ENCODE results near the gene UGT1A8. TPM values are rescaled to one million over a fixed set of nuclear protein-coding genes. Genes with fewer than 3 reads are reported as not detected.
"Not testable (repeated sequence)": the region's sequence is repeated elsewhere in the genome, so short reads cannot be mapped to it uniquely, and the experiment has no call there.

Gene UGT1A8
- total RNA-seq, 1 donor from 2014 or later, result not detected

DNA sequence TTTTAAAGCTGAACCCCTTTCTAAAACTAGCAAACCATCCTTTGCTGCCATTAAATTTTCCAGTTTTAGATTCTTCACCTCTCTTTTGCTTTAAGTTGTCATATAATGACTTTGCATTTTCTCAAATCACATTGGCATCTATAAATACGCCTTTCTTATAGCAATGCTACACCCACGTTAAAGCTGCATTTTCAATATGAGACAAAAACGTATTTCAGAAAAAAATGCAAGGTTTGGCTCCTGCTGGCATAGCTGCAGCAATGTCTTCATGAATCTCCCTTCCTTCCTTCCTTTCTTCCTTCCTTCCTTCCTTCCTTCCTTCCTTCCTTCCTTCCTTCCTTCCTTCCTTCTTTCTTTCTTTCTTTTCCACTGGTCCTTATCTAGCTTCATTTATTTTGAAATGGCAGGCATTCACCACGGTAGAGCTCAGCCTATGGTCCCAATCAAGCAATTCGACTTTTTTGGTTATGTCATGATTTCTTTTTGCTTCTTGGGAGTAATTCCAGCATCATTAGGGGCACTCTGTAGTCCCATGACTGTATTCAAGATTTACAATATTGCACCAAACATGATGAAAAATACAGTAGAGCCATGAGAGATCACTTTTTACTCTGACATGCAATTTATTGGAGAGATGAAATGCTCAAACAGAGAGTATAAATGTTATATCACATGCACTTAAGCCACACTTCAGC, 10.0 kb downstream of the UGT1A8 start:
- no peak for DNase-seq (ENCODE audit: low spot score in 2 of 2)
- H3K36me3 ChIP-seq, result no peaks in the 10 kb centered on the region
- H3K27ac ChIP-seq, result no peak overlapping the region
- H3K4me1 ChIP-seq, result no peaks in the 10 kb centered on the region
- intact Hi-C loops (cut with DNase I), result no loop called here
- H3K4me3 ChIP-seq, result no peak overlapping the region
- H3K9me3 ChIP-seq, result peaks cover 0 to 10% of the 10 kb centered on the region in 2 donors
- H3K27me3 ChIP-seq, result no peaks in the 10 kb centered on the region
- TF ChIP-seq, protein P1, sequence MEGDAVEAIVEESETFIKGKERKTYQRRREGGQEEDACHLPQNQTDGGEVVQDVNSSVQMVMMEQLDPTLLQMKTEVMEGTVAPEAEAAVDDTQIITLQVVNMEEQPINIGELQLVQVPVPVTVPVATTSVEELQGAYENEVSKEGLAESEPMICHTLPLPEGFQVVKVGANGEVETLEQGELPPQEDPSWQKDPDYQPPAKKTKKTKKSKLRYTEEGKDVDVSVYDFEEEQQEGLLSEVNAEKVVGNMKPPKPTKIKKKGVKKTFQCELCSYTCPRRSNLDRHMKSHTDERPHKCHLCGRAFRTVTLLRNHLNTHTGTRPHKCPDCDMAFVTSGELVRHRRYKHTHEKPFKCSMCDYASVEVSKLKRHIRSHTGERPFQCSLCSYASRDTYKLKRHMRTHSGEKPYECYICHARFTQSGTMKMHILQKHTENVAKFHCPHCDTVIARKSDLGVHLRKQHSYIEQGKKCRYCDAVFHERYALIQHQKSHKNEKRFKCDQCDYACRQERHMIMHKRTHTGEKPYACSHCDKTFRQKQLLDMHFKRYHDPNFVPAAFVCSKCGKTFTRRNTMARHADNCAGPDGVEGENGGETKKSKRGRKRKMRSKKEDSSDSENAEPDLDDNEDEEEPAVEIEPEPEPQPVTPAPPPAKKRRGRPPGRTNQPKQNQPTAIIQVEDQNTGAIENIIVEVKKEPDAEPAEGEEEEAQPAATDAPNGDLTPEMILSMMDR (IDR thresholded peaks at IDR 0.05), result no peak

DNA sequence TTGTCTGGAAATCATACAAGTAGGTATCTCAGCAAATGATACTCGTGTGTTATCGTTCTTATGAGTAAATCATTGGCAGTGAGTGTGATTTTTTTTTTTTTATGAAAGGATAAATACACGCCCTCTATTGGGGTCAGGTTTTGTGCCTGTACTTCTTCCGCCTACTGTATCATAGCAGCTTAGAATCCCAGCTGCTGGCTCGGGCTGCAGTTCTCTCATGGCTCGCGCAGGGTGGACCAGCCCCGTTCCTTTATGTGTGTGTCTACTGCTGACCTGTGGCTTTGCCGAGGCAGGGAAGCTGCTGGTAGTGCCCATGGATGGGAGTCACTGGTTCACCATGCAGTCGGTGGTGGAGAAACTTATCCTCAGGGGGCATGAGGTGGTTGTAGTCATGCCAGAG, 18.9 kb downstream of the UGT1A8 start, which contains the start of gene UGT1A10:
Gene UGT1A10 (plus strand): TSS at position 143 of the 400 bp plus-strand sequence. CDS start 75 bp downstream, at position 218.
- H3K4me1 ChIP-seq; H3K27ac ChIP-seq; H3K4me3 ChIP-seq; intact Hi-C loops (cut with DNase I); H3K36me3 ChIP-seq; H3K27me3 ChIP-seq; H3K9me3 ChIP-seq; DNase-seq (ENCODE audit: low spot score in 2 of 2): not testable (repeated sequence)

DNA sequence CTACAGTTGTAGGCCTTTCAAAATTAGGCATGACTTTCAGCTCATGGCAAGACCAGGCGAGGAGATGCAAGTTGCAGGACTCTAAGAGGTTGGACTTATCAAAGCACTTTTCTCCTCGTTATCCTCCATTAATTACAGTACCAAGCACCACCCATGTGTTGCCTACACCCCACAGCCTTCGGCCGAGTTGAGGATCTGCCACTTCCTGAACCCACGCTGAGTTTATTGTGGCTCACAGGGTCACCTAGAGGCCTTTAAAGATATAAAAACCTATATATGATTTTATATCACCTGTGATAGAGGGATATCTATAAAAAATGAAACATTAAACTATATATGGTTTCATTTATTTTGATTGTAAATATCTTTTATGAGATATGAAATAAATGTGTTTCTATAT, 21.4 kb downstream of the UGT1A8 start:
- no peaks in the 10 kb centered on the region for H3K27me3 ChIP-seq
- no peak overlapping the region for H3K4me3 ChIP-seq
- H3K4me1 ChIP-seq, result no peaks in the 10 kb centered on the region
- intact Hi-C loops (cut with DNase I), result no loop called here
- no peak overlapping the region for H3K27ac ChIP-seq
- peaks cover 0 to 6% of the 10 kb centered on the region in 2 donors for H3K9me3 ChIP-seq
- no peaks in the 10 kb centered on the region for H3K36me3 ChIP-seq
- no peak for DNase-seq (ENCODE audit: low spot score in 2 of 2)
- TF ChIP-seq, protein P1 (IDR thresholded peaks at IDR 0.05), result no peak

DNA sequence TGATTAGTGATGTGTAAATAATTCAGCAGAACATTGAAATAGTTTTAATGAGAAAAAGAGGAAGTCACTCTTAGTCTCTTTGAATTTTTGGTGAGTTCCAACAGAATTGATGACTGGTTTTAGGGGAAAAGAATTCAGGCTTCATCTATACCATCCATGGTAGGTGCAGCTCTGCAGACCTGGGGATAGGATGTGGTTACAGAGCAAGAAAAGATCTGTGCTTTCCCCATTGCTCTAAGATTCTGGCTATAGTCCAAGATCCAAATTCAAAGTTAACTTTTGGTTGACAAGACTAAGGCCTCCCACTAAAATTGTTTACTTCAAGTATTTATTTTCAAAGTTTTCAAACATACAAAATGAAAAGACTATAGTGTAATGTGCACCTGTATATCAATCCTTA, 22.4 kb downstream of the UGT1A8 start:
- no peak for DNase-seq (ENCODE audit: low spot score in 2 of 2)
- TF ChIP-seq, protein P1 (IDR thresholded peaks at IDR 0.05), result no peak
- Histone ChIP-seq H3K27me3 (no peaks in the 10 kb centered on the region), H3K9me3 (peaks cover 0 to 6% of the 10 kb centered on the region in 2 donors), H3K4me1 (no peaks in the 10 kb centered on the region), H3K27ac (no peak overlapping the region), H3K4me3 (no peak overlapping the region), H3K36me3 (no peaks in the 10 kb centered on the region)
- intact Hi-C loops (cut with DNase I), result no loop called here

DNA sequence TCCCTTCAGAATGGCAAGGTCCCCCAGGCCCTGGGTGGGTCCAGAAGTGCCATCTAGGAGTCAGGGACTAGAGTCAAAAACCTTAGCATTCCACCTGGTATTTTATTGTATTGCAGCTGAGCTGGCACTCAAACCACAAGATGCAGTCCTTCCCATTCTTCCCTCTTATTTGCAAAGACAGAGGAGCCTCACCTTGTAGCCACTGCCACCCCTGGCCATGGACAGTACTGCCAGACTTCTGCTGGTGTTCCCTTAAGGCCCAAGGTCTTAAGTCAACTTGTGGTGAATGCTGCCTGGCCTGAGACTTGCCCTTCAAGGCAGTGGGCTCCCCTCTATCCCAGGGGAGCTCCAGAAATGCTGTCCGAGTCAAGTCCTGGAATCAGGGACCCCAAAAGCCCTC, 25.7 kb downstream of the UGT1A8 start:
- H3K27me3 ChIP-seq, result no peaks in the 10 kb centered on the region
- H3K9me3 ChIP-seq, result peaks cover 0 to 6% of the 10 kb centered on the region in 2 donors
- no peaks in the 10 kb centered on the region for H3K36me3 ChIP-seq
- intact Hi-C loops (cut with DNase I), result no loop called here
- no peak overlapping the region for H3K4me3 ChIP-seq
- no peak for DNase-seq (ENCODE audit: low spot score in 2 of 2)
- no peaks in the 10 kb centered on the region for H3K4me1 ChIP-seq
- TF ChIP-seq, protein P1 (IDR thresholded peaks at IDR 0.05), result no peak
- H3K27ac ChIP-seq, result no peak overlapping the region

DNA sequence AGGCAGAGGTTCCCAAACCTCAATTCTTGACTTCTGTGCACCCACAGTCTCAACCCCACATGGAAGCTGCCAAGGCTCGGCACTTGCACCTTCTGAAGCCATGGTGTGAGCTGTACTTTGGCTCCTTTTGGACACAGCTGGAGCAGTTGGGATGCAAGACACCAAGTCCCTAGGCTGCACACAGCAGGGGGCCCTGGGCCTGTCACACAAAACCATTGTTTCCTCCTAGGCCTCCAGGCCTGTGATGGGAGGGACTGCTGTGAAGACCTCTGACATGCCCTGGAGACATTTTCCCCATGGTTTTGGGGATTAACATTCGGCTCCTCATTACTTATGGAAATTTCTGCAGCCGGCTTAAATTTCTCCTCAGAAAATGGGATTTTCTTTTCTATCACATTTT, 28.6 kb downstream of the UGT1A8 start:
- H3K27me3 ChIP-seq; H3K9me3 ChIP-seq; H3K27ac ChIP-seq; H3K36me3 ChIP-seq; intact Hi-C loops (cut with DNase I); H3K4me1 ChIP-seq; DNase-seq (ENCODE audit: low spot score in 2 of 2); H3K4me3 ChIP-seq: not testable (repeated sequence)

DNA sequence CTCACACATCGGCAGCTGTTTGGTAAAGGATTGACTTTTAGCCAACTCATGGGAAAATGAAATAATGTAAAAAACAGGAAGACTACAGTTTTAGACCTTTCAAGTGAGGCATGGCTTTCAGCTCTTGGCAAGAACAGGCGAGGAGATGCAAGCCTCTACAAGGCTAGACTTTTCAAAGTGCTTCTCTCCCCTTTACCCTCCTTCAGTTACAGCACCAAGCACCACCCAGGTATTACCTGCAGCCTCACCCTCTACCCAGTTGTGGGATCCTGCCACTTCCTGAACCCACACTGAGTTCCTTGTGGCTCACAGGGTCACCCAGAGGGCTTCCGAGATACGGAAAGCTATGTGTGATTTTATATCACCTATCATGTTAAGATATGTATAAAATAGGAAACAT, 33.5 kb downstream of the UGT1A8 start:
- no peak overlapping the region for H3K4me3 ChIP-seq
- no peaks in the 10 kb centered on the region for H3K27me3 ChIP-seq
- H3K9me3 ChIP-seq, result no peaks in the 10 kb centered on the region
- no peak overlapping the region for H3K27ac ChIP-seq
- no peaks in the 10 kb centered on the region for H3K36me3 ChIP-seq
- no peaks in the 10 kb centered on the region for H3K4me1 ChIP-seq
- no peak for DNase-seq (ENCODE audit: low spot score in 2 of 2)
- TF ChIP-seq, protein P1 (IDR thresholded peaks at IDR 0.05), result no peak
- intact Hi-C loops (cut with DNase I), result no loop called here
